OCI-LY7 (cell line): ENCODE data around the gene ATPAF1. TPM values are rescaled to one million over a fixed set of nuclear protein-coding genes. Genes with fewer than 3 reads are reported as not detected.

Source experiments
- BruUV-seq: library from RNA; stranded (reverse); fragments of 400-500 nt; replicated peaks from 2 replicates; lab custom pipeline; 2021; lab: Mats Ljungman, UMichigan
- CTCF ChIA-PET: fragments of 300-600 bp; sonication (Branson Sonifier 250); formaldehyde crosslinking; loops from one replicate; lab custom pipeline; 2022; ENCODE audit warnings: antibody characterized with exemption; ENCODE audit not compliant: unreplicated experiment; lab: Charles Lee
- POLR2A ChIA-PET: fragments of 300-600 bp; sonication (Branson Sonifier 250); formaldehyde crosslinking; loops from one replicate; lab custom pipeline; 2022; ENCODE audit warnings: antibody characterized with exemption; lab: Charles Lee
- DNase-seq: peaks from one replicate; pipeline ENCODE4 v3.0.0-alpha.2; 2015; ENCODE audit warnings: low spot score
- H2AFZ ChIP-seq: fragments of 200-600 bp; sonication (generic), shearing (Covaris generic); 2 replicates; pipeline ENCODE4 v1.6.1; 2014; ENCODE audit warnings: mild to moderate bottlenecking, antibody characterized with exemption, low read length, moderate library complexity
- H3K27ac ChIP-seq: fragments of 200-600 bp; sonication (generic); 2 replicates; pipeline ENCODE4 v1.5.1; 2014; ENCODE audit warnings: mixed run types, low read depth, mild to moderate bottlenecking, moderate library complexity, low read length, inconsistent platforms; ENCODE audit not compliant: poor library complexity, severe bottlenecking
- H3K36me3 ChIP-seq: fragments of 200-600 bp; sonication (generic); 2 replicates; pipeline ENCODE4 v1.6.1; 2014; ENCODE audit warnings: mild to moderate bottlenecking, antibody characterized with exemption, low read length, moderate library complexity, mixed read lengths; ENCODE audit not compliant: insufficient read depth
- H3K4me1 ChIP-seq: fragments of 200-600 bp; sonication (generic); 2 replicates; pipeline ENCODE4 v1.5.1; 2014; ENCODE audit warnings: mild to moderate bottlenecking, low read length; ENCODE audit not compliant: insufficient read depth, poor library complexity, severe bottlenecking
- H3K4me2 ChIP-seq: fragments of 200-600 bp; sonication (generic); 2 replicates; pipeline ENCODE4 v1.6.1; 2014; ENCODE audit warnings: mild to moderate bottlenecking, low read length
- H3K4me3 ChIP-seq: fragments of 200-600 bp; sonication (generic); 2 replicates; pipeline ENCODE4 v1.5.1; 2014; ENCODE audit warnings: mild to moderate bottlenecking, low read depth, low read length; ENCODE audit not compliant: poor library complexity, severe bottlenecking
- H3K79me2 ChIP-seq: fragments of 200-600 bp; sonication (generic); 2 replicates; pipeline ENCODE4 v1.6.1; 2016; ENCODE audit warnings: low read depth, mild to moderate bottlenecking, low read length, moderate library complexity, mixed read lengths; ENCODE audit not compliant: insufficient read depth
- H3K9me2 ChIP-seq: fragments of 200-600 bp; sonication (generic); 2 replicates; pipeline ENCODE4 v1.6.1; 2016; ENCODE audit warnings: mild to moderate bottlenecking, low read length, mixed read lengths; ENCODE audit not compliant: insufficient read depth
- H3K9me3 ChIP-seq: fragments of 200-600 bp; sonication (generic); 2 replicates; pipeline ENCODE4 v1.6.1; 2014; ENCODE audit warnings: mild to moderate bottlenecking, mixed run types, low read length, mixed read lengths
- H4K20me1 ChIP-seq: fragments of 200-600 bp; sonication (generic); 2 replicates; pipeline ENCODE4 v1.6.1; 2014; ENCODE audit warnings: mild to moderate bottlenecking, antibody characterized with exemption, low read length, moderate library complexity, mixed read lengths; ENCODE audit not compliant: insufficient read depth
- EZH2phosphoT487 ChIP-seq: fragments of 200-600 bp; sonication (generic); IDR thresholded peaks from 2 replicates; pipeline ENCODE4 v1.6.1; 2018; ENCODE audit warnings: low read depth, borderline replicate concordance, mild to moderate bottlenecking, mixed run types, antibody characterized with exemption, low read length, moderate library complexity, mixed read lengths
- intact Hi-C: fragments of 100-400 bp; cut with micrococcal nuclease; formaldehyde crosslinking; loops from one replicate; pipeline ENCODE4 v1.10.0; 2022; ENCODE audit not compliant: unreplicated experiment
- total RNA-seq, 2 experiments: library from RNA; depleted of rRNA in 1 of 2; stranded (reverse); fragments of >200 nt in 1 of 2; shearing (Covaris generic) in 1 of 2; gene quantifications; 2 replicates each; pipeline ENCODE4 v1.2.3, GENCODE V29; 2014 to 2022
- TF ChIP-seq, protein P1 (sequence below): fragments of 200-600 bp; sonication (generic); conservative IDR thresholded peaks from 2 replicates; pipeline ENCODE4 v1.5.1; 2014; ENCODE audit warnings: mild to moderate bottlenecking, antibody characterized with exemption, low read length, moderate library complexity, mixed read lengths

The ATPAF1 gene
- total RNA-seq, 2 experiments from 2014 or later: 32.3 to 38.3 TPM

DNA sequence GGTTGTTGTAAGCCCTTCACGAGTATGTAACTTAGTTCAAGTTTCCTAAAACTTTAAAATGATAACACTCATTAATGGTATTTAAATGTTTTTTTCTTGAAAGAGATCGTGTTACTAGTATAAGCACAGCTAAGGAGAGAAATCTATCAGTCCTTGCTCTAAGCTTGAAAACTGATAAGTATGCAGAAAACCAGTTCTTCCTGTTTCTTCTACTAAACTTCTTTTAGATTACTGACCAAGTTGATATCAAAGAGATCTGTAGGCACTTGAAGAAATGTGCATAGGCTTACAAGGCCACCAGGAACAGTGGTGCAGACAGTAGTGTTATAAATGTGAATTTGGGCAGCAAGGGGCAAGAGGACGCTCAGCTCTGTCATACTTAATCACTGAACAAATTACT lies 46.8 kb upstream of the ATPAF1 start:
- no peaks in the 10 kb centered on the region for H3K9me2 ChIP-seq
- H3K27ac ChIP-seq: no peak overlapping the region
- no peak overlapping the region for H3K4me2 ChIP-seq
- peaks cover 4% of the 10 kb centered on the region; the same call in 1 of the 2 replicates for H4K20me1 ChIP-seq
- no TSS peak for BruUV-seq
- H3K79me2 ChIP-seq: peaks cover 34% of the 10 kb centered on the region
- H3K36me3 ChIP-seq: peaks cover 72% of the 10 kb centered on the region
- H2AFZ ChIP-seq: no peak overlapping the region
- POLR2A ChIA-PET: interaction anchor here (1.4 kb wide), 1 partner anchor 8 kb away, joined by 3 read pairs; no protein-coding TSS in a partner anchor
- CTCF ChIA-PET: no interaction called here
- intact Hi-C loops: no loop called here
- H3K4me1 ChIP-seq: peaks cover 26% of the 10 kb centered on the region
- H3K9me3 ChIP-seq: no peaks in the 10 kb centered on the region
- no peak overlapping the region for H3K4me3 ChIP-seq
- no peak for TF ChIP-seq EZH2phosphoT487
- TF ChIP-seq, protein P1, sequence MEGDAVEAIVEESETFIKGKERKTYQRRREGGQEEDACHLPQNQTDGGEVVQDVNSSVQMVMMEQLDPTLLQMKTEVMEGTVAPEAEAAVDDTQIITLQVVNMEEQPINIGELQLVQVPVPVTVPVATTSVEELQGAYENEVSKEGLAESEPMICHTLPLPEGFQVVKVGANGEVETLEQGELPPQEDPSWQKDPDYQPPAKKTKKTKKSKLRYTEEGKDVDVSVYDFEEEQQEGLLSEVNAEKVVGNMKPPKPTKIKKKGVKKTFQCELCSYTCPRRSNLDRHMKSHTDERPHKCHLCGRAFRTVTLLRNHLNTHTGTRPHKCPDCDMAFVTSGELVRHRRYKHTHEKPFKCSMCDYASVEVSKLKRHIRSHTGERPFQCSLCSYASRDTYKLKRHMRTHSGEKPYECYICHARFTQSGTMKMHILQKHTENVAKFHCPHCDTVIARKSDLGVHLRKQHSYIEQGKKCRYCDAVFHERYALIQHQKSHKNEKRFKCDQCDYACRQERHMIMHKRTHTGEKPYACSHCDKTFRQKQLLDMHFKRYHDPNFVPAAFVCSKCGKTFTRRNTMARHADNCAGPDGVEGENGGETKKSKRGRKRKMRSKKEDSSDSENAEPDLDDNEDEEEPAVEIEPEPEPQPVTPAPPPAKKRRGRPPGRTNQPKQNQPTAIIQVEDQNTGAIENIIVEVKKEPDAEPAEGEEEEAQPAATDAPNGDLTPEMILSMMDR: no peak
- DNase-seq: no peak

DNA sequence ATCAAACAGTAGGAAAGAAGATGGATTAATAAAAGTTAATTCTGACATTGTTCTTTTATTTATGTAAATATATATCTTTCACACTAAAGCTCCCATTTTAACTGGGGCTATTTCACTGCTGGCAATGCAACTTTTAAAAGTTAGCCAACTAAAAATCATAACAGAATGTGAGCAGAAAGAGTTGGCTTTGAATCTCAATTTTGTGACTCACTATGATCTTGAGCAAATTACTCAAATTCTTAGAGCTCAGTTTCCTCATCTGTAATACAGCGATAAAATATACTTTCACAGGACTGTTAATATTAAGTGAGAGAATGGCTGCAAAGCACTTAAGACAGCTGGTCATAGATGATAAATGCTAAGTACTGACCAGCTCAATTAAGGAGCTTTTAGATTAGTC lies 40.0 kb upstream of the ATPAF1 start:
- Histone ChIP-seq H3K27ac (no peak overlapping the region), H3K36me3 (peaks cover 98% of the 10 kb centered on the region), H3K9me3 (no peaks in the 10 kb centered on the region), H3K4me2 (no peak overlapping the region), H3K4me1 (no peaks in the 10 kb centered on the region), H2AFZ (no peak overlapping the region), H4K20me1 (no peaks in the 10 kb centered on the region), H3K4me3 (no peak overlapping the region), H3K9me2 (no peaks in the 10 kb centered on the region), H3K79me2 (peaks cover 10% of the 10 kb centered on the region; the same call in 1 of the 2 replicates)
- ChIA-PET POLR2A (interaction anchor here (1.1 to 1.3 kb wide), 3 partner anchors 10 to 46 kb away, joined by 3 to 5 read pairs (median 4); no protein-coding TSS in a partner anchor), CTCF (no interaction called here)
- TF ChIP-seq, protein P1: no peak
- no peak for TF ChIP-seq EZH2phosphoT487
- no peak for DNase-seq
- intact Hi-C loops: no loop called here
- no TSS peak for BruUV-seq

DNA sequence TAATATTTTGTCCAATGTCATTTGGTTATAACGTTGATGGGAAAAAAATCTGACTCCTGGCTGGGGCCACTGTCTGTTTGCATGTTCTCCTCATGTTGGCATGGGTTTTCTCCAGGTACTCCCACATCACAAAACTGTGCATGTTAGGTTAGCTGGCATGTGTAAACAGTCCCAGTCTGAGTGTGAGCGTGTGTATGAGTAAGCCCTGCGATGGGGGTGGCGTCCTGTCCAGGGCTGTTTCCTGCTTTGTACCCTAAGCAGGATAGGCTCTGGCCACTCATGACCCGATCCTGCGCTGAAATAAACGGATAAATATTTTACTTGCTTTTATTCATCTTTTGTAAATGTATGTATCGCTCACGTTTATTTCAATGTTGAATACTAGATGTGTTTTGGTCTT lies 37.2 kb upstream of the ATPAF1 start:
- Histone ChIP-seq H3K9me3 (no peaks in the 10 kb centered on the region), H4K20me1 (no peaks in the 10 kb centered on the region), H3K4me2 (no peak overlapping the region), H3K4me3 (no peak overlapping the region), H3K79me2 (no peaks in the 10 kb centered on the region; the same call in 1 of the 2 replicates), H3K9me2 (no peaks in the 10 kb centered on the region), H3K4me1 (no peaks in the 10 kb centered on the region), H2AFZ (no peak overlapping the region), H3K27ac (no peak overlapping the region), H3K36me3 (peaks cover 96% of the 10 kb centered on the region)
- POLR2A ChIA-PET: no interaction called here
- intact Hi-C loops: no loop called here
- TF ChIP-seq, protein P1: no peak
- no peak for TF ChIP-seq EZH2phosphoT487
- no peak for DNase-seq
- CTCF ChIA-PET: no interaction called here
- BruUV-seq: no TSS peak
